Measurements from ENCODE around the gene ZNF524. TPM values are rescaled to one million over a fixed set of nuclear protein-coding genes. Genes with fewer than 3 reads are reported as not detected.
A peak's percentile ranks its signal among the peaks of the same experiment; 100 is the strongest.

Gene ZNF524
- total RNA-seq (2014; rRNA removed; shearing (Covaris generic)) (9.9 and 17.8 TPM in 2 replicates), polyA plus RNA-seq (2016; fragmentation: Nextera tagmentation; extraction: Ambion mirVana) (16.2 and 18.2 TPM in 2 replicates)

DNA sequence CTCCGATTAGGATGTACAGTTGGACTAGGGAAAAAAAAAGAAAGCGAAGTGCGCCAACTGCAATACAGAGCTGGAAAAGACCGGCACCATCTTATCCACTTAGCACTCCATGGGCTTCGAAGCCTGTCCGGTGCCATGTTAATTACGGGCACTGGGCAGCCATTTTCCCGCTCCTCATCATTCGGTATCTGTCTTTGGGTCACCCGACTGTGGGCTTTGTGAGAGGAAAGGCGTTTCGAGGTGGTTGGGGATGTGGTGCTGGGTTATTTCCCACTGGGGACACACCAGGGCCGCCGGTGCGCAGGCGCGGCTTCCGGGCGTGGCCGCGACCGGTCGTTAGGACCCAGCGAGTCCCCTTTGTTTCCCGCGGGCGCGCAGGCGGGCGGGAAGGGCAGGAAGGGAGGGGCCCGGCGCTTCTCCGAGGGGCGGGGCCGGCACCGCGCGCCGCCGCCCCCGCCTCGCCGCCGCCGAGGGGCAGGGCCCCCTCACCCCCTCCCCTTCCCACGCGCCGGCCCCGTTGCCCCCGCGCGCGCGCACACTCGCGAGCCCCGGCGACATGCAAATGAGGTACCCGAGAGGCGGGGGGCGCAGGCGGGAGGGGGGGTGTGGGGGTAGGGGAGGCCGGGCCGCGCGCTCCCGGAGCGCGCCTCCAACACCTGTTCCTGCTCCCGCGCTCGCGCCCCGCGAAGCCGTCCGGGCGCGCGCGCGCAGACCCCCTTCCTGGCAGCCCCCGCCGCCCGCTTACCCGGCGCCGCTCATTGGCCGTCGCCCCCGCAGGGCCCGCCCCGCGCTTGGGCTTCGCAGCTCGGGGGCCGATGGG lies at the start of gene ZNF524:
Gene ZNF524 (plus strand): TSS at position 447 of the 820 bp plus-strand sequence. CDS start 1,825 bp downstream, outside the sequence.
- Histone ChIP-seq H3K36me3 (ENCODE audit: low read depth) (no peaks in the 10 kb centered on the region), H3K9me2 (ENCODE audit: insufficient read depth) (no peaks in the 10 kb centered on the region), H3F3A (ENCODE audit: insufficient read depth) (peaks cover 21% of the 10 kb centered on the region), H3K4me3 (peak within 1 kb of the TSS; percentile 86), H3K27me3 (replicated peaks; ENCODE audit: insufficient read depth) (no peaks in the 10 kb centered on the region), H3K9ac (peak within 1 kb of the TSS; percentile 91), H3K4me2 (ENCODE audit: unreplicated experiment) (peak within 1 kb of the TSS; percentile 79), H3K9me3 (ENCODE audit: low read depth) (no peaks in the 10 kb centered on the region), H4K20me1 (ENCODE audit: insufficient read depth) (no peaks in the 10 kb centered on the region), H3K4me1 (ENCODE audit: insufficient read depth) (peaks cover 10% of the 10 kb centered on the region), H3K79me2 (ENCODE audit: insufficient read depth) (peaks cover 15% of the 10 kb centered on the region), H3K27ac (peak within 1 kb of the TSS; percentile 84), H2AFZ (peak within 1 kb of the TSS; percentile 89)
- 1 to 2% methylated on average over 20 to 76 of the region's 97 CpGs for WGBS, 2 experiments (ENCODE audit: low coverage in 1 of 2, low lambda C conversion rate in 2 of 2, missing lambda C conversion rate in 2 of 2)
- TF ChIP-seq EZH2 (IDR thresholded peaks at IDR 0.05; ENCODE audit: insufficient read depth, poor library complexity, severe bottlenecking) (no peak), EZH2phosphoT487 (IDR thresholded peaks at IDR 0.05; ENCODE audit: insufficient read depth, low read depth) (no peak)
- in situ Hi-C loops (cut with MboI) = no loop called here
- DNase-seq = peak; percentile 91

DNA sequence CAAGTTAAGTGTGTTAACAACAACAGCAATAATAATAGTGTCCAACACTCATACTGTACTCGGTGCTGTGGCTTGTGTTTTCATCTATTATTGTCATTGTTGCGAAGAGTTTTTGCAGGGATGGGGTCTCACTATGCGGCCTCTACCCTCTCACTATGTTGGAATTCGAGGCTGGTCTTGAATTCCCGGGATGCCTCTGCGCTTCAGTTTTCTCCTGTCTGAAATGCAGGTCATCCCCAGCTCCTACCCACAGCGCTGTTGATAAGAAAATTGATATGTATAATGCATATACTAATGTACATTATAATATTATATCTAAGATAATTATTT lies 49.8 kb upstream of the ZNF524 start:
- 20 to 32% methylated on average over 7 of the region's 7 CpGs for WGBS, 2 experiments (ENCODE audit: low coverage in 1 of 2, low lambda C conversion rate in 2 of 2, missing lambda C conversion rate in 2 of 2)
- in situ Hi-C loops (cut with MboI) = no loop called here
- no peaks in the 10 kb centered on the region for H4K20me1 ChIP-seq (ENCODE audit: insufficient read depth)
- H3K9me3 ChIP-seq (ENCODE audit: low read depth) = no peaks in the 10 kb centered on the region
- H3K36me3 ChIP-seq (ENCODE audit: low read depth) = no peaks in the 10 kb centered on the region
- peak overlapping the region; percentile 71 for H3K4me2 ChIP-seq (ENCODE audit: unreplicated experiment)
- DNase-seq = no peak
- H2AFZ ChIP-seq = peak overlapping the region; percentile 66
- H3K27ac ChIP-seq = peak overlapping the region; percentile 82
- peaks cover 15% of the 10 kb centered on the region for H3F3A ChIP-seq (ENCODE audit: insufficient read depth)
- peak overlapping the region; percentile 43 for H3K4me3 ChIP-seq
- no peaks in the 10 kb centered on the region for H3K27me3 ChIP-seq (replicated peaks; ENCODE audit: insufficient read depth)
- H3K9me2 ChIP-seq (ENCODE audit: insufficient read depth) = no peaks in the 10 kb centered on the region
- H3K4me1 ChIP-seq (ENCODE audit: insufficient read depth) = peaks cover 20% of the 10 kb centered on the region
- peak overlapping the region; percentile 74 for H3K9ac ChIP-seq
- TF ChIP-seq EZH2 (IDR thresholded peaks at IDR 0.05; ENCODE audit: insufficient read depth, poor library complexity, severe bottlenecking) = no peak
- no peak for TF ChIP-seq EZH2phosphoT487 (IDR thresholded peaks at IDR 0.05; ENCODE audit: insufficient read depth, low read depth)
- H3K79me2 ChIP-seq (ENCODE audit: insufficient read depth) = no peaks in the 10 kb centered on the region

- Histone ChIP-seq H3K79me2 (ENCODE audit: insufficient read depth) (no peaks in the 10 kb centered on the region), H3K4me3 (no peak overlapping the region), H3K9me3 (ENCODE audit: low read depth) (no peaks in the 10 kb centered on the region), H3K4me2 (ENCODE audit: unreplicated experiment) (peak overlapping the region; percentile 20), H4K20me1 (ENCODE audit: insufficient read depth) (no peaks in the 10 kb centered on the region), H3K36me3 (ENCODE audit: low read depth) (no peaks in the 10 kb centered on the region), H3K9ac (no peak overlapping the region), H3F3A (ENCODE audit: insufficient read depth) (peaks cover 15% of the 10 kb centered on the region), H3K4me1 (ENCODE audit: insufficient read depth) (peaks cover 11% of the 10 kb centered on the region), H3K27me3 (replicated peaks; ENCODE audit: insufficient read depth) (no peaks in the 10 kb centered on the region), H3K27ac (peak overlapping the region; percentile 46), H2AFZ (no peak overlapping the region), H3K9me2 (ENCODE audit: insufficient read depth) (no peaks in the 10 kb centered on the region)
- WGBS, 2 experiments (ENCODE audit: low coverage in 1 of 2, low lambda C conversion rate in 2 of 2, missing lambda C conversion rate in 2 of 2) = 80 to 84% methylated on average over 5 of the region's 5 CpGs
- no peak for TF ChIP-seq EZH2phosphoT487 (IDR thresholded peaks at IDR 0.05; ENCODE audit: insufficient read depth, low read depth)
- TF ChIP-seq EZH2 (IDR thresholded peaks at IDR 0.05; ENCODE audit: insufficient read depth, poor library complexity, severe bottlenecking) = no peak
- in situ Hi-C loops (cut with MboI) = no loop called here
- DNase-seq = no peak
Measured at GRCh38 chr19:55552206-55552605, 47.9 kb upstream of the ZNF524 start.

- peak; percentile 76 for DNase-seq
- in situ Hi-C loops (cut with MboI) = no loop called here
- Histone ChIP-seq H3K27ac (peak overlapping the region; percentile 46), H4K20me1 (ENCODE audit: insufficient read depth) (no peaks in the 10 kb centered on the region), H3K79me2 (ENCODE audit: insufficient read depth) (no peaks in the 10 kb centered on the region), H3K9ac (no peak overlapping the region), H3K4me2 (ENCODE audit: unreplicated experiment) (peak overlapping the region; percentile 20), H3F3A (ENCODE audit: insufficient read depth) (peaks cover 13% of the 10 kb centered on the region), H3K9me2 (ENCODE audit: insufficient read depth) (no peaks in the 10 kb centered on the region), H3K27me3 (replicated peaks; ENCODE audit: insufficient read depth) (no peaks in the 10 kb centered on the region), H3K9me3 (ENCODE audit: low read depth) (no peaks in the 10 kb centered on the region), H2AFZ (peak overlapping the region; percentile 32; the same call in 1 of the 2 replicates), H3K4me3 (no peak overlapping the region), H3K4me1 (ENCODE audit: insufficient read depth) (peaks cover 7% of the 10 kb centered on the region), H3K36me3 (ENCODE audit: low read depth) (no peaks in the 10 kb centered on the region)
- TF ChIP-seq EZH2 (IDR thresholded peaks at IDR 0.05; ENCODE audit: insufficient read depth, poor library complexity, severe bottlenecking) (no peak), EZH2phosphoT487 (IDR thresholded peaks at IDR 0.05; ENCODE audit: insufficient read depth, low read depth) (no peak)
- 44 to 52% methylated on average over 13 of the region's 13 CpGs for WGBS, 2 experiments (ENCODE audit: low coverage in 1 of 2, low lambda C conversion rate in 2 of 2, missing lambda C conversion rate in 2 of 2)
Measured at GRCh38 chr19:55552620-55553019, 47.5 kb upstream of the ZNF524 start.

Measured in GM23248 (cell line).